Measurements from ENCODE around the gene DHDH. TPM values are rescaled to one million over a fixed set of nuclear protein-coding genes. Genes with fewer than 3 reads are reported as not detected.

DHDH gene
- total RNA-seq, 2 experiments from 2014 or later: not detected

DNA sequence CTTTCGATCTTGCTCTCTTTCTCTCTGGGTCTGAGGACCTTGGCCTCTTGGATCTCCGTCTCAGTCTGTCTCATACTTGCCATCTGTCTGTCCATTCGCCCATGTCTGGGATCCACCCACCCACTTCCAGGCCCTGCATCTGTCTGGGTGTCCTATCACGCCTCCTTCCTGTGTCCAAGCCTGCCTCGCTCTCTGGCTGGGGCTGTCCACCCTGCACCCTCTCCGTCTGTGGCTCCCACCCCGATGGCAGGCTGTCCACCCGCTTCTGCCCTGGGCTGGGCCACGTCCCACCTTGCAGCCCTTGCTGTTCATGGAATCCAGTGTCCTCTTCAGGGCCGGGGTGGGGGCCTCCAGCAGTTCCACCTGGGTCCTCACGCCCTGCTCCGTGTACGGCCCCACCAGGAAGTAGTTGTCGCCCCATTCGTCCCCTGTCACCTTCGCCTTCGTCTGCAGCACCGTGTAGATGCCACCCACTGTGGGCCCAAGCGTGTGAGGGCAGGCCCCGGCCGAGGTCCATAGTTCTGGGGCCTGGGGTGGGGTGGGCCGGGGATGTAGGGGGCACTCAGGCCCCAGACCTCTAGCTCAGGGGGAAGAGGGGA lies 57.6 kb downstream of the DHDH start:
- H4K20me1 ChIP-seq (ENCODE audit: insufficient read depth, low read length): 0 out of 2 replicates have a peak, but pooled peaks cover 4% of the 10 kb centered on the region
- H3K9me3 ChIP-seq (ENCODE audit: low read length): no peaks in the 10 kb centered on the region
- no peaks in the 10 kb centered on the region for H3K9me2 ChIP-seq (ENCODE audit: insufficient read depth, low read length)
- no peak overlapping the region for H2AFZ ChIP-seq (ENCODE audit: low read length)
- ChIA-PET POLR2A (no interaction called here), CTCF (ENCODE audit: unreplicated experiment) (no interaction called here)
- H3K36me3 ChIP-seq (ENCODE audit: insufficient read depth, low read length): peaks cover 30% of the 10 kb centered on the region
- H3K4me3 ChIP-seq (ENCODE audit: low read depth, low read length, poor library complexity, severe bottlenecking): no peak overlapping the region
- DNase-seq (ENCODE audit: low spot score): no peak
- TF ChIP-seq EZH2phosphoT487 (IDR thresholded peaks at IDR 0.05; ENCODE audit: borderline replicate concordance, low read depth, low read length): no peak
- TF ChIP-seq, protein P1, sequence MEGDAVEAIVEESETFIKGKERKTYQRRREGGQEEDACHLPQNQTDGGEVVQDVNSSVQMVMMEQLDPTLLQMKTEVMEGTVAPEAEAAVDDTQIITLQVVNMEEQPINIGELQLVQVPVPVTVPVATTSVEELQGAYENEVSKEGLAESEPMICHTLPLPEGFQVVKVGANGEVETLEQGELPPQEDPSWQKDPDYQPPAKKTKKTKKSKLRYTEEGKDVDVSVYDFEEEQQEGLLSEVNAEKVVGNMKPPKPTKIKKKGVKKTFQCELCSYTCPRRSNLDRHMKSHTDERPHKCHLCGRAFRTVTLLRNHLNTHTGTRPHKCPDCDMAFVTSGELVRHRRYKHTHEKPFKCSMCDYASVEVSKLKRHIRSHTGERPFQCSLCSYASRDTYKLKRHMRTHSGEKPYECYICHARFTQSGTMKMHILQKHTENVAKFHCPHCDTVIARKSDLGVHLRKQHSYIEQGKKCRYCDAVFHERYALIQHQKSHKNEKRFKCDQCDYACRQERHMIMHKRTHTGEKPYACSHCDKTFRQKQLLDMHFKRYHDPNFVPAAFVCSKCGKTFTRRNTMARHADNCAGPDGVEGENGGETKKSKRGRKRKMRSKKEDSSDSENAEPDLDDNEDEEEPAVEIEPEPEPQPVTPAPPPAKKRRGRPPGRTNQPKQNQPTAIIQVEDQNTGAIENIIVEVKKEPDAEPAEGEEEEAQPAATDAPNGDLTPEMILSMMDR (conservative IDR thresholded peaks at IDR 0.05; ENCODE audit: low read length): no peak
- peaks cover 21% of the 10 kb centered on the region for H3K4me1 ChIP-seq (ENCODE audit: insufficient read depth, low read length, poor library complexity, severe bottlenecking)
- H3K27ac ChIP-seq (ENCODE audit: low read depth, low read length, poor library complexity, severe bottlenecking): no peak overlapping the region
- H3K4me2 ChIP-seq (ENCODE audit: low read length): peak overlapping the region; percentile 92; the same call in 1 of the 2 replicates
- intact Hi-C loops (cut with micrococcal nuclease; ENCODE audit: unreplicated experiment): no loop called here
- H3K79me2 ChIP-seq (ENCODE audit: insufficient read depth, low read depth, low read length): peaks cover 39% of the 10 kb centered on the region
- BruUV-seq (replicated peaks): no TSS peak

DNA sequence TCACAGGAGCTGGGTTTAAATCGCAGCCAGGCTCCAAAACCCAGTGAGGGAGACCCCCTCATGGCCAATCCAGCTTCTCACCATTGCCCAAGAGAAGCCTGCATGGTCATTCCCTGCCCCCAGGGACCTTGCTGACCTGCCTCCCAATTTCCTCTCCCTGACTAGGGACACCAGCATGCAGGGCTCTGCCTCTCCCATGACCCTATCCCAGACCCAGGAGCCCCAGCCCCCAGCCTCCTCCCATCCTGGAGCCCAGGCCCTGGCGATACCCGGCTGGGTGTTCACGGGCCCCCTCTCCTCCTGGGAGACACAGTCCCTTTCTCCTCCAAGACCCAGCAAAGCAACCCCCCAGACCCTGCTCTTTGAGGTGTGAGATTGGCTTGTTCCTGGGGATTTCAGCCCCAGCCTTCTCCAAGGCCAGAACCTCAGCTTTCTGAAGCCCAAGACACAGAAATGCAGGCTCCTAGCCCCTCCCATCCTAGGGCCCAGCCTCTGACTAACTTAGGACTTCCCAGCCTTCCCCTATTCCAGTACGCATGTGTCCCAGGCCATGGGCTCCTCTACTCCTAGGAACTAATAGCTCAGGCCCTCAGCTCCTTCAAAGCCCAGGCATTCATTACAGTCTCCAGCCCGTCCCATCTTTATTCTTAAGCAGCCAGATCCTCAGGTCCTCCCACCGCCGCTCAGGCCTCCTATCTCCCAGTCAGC lies 58.5 kb downstream of the DHDH start:
- BruUV-seq (replicated peaks): no TSS peak
- POLR2A ChIA-PET: interaction anchor here (0.5 kb wide), 1 partner anchor 9 kb away, joined by 3 read pairs; no protein-coding TSS in a partner anchor

More for the DNA sequence above, 58.5 kb downstream of the DHDH start:
- CTCF ChIA-PET (ENCODE audit: unreplicated experiment): no interaction called here
- Histone ChIP-seq H4K20me1 (ENCODE audit: insufficient read depth, low read length) (0 out of 2 replicates have a peak, but pooled peaks cover 4% of the 10 kb centered on the region), H3K27ac (ENCODE audit: low read depth, low read length, poor library complexity, severe bottlenecking) (peak overlapping the region; percentile 49), H3K79me2 (ENCODE audit: insufficient read depth, low read depth, low read length) (peaks cover 48% of the 10 kb centered on the region), H3K4me1 (ENCODE audit: insufficient read depth, low read length, poor library complexity, severe bottlenecking) (peaks cover 21% of the 10 kb centered on the region), H3K9me3 (ENCODE audit: low read length) (no peaks in the 10 kb centered on the region), H2AFZ (ENCODE audit: low read length) (peak overlapping the region; percentile 45; the same call in 1 of the 2 replicates), H3K4me2 (ENCODE audit: low read length) (peak overlapping the region; percentile 92), H3K9me2 (ENCODE audit: insufficient read depth, low read length) (no peaks in the 10 kb centered on the region), H3K36me3 (ENCODE audit: insufficient read depth, low read length) (peaks cover 30% of the 10 kb centered on the region), H3K4me3 (ENCODE audit: low read depth, low read length, poor library complexity, severe bottlenecking) (peak overlapping the region; percentile 97)
- DNase-seq (ENCODE audit: low spot score): no peak
- TF ChIP-seq, protein P1 (conservative IDR thresholded peaks at IDR 0.05; ENCODE audit: low read length): no peak
- intact Hi-C loops (cut with micrococcal nuclease; ENCODE audit: unreplicated experiment): no loop called here
